PFSK-1 (cell line): ENCODE measurements around the gene PRKX.

Source experiments
- FOXP2 ChIP-seq: optimal IDR thresholded peaks from 2 replicates; pipeline ENCODE3; 2011; ENCODE audit warnings: borderline replicate concordance, control low read depth, inconsistent platforms; ENCODE audit not compliant: insufficient read depth; ENCODE audit errors: extremely low read length, extremely low read depth
- POLR2AphosphoS5 ChIP-seq: IDR thresholded peaks from 2 replicates; pipeline ENCODE4 v1.6.1; 2012; ENCODE audit warnings: low read depth, mild to moderate bottlenecking, control low read depth, low read length, moderate library complexity
- REST ChIP-seq, 2 experiments: IDR thresholded peaks; 2 replicates each; pipeline versions ENCODE4 v1.6.1 to v1.8.0; 2011 to 2012; ENCODE audit warnings: low read depth in 2 of 2, low read length in 2 of 2, control low read depth in 1 of 2, inconsistent platforms in 1 of 2, mild to moderate bottlenecking in 1 of 2, moderate library complexity in 1 of 2; ENCODE audit not compliant: insufficient read depth in 1 of 2
- SIN3A ChIP-seq: IDR thresholded peaks from 2 replicates; pipeline ENCODE4 v1.6.1; 2012; ENCODE audit warnings: mild to moderate bottlenecking, low read length, moderate library complexity, borderline replicate concordance; ENCODE audit not compliant: insufficient read depth
- TAF1 ChIP-seq: IDR thresholded peaks from 2 replicates; pipeline ENCODE4 v1.6.1; 2012; ENCODE audit warnings: low read length, control low read depth, borderline replicate concordance; ENCODE audit not compliant: insufficient read depth

Gene PRKX

GRCh38 chrX:3576886-3577501, 136.5 kb downstream of the PRKX start:
- TF ChIP-seq POLR2AphosphoS5 (no peak), SIN3A (no peak), REST (IDR thresholded peaks at IDR 0.05; ENCODE audit: insufficient read depth in 1 of 2, low read depth in 2 of 2, low read length in 2 of 2) (no peak), FOXP2 (no peak), TAF1 (no peak)

- no peak for TF ChIP-seq REST (IDR thresholded peaks at IDR 0.05; ENCODE audit: insufficient read depth in 1 of 2, low read depth in 2 of 2, low read length in 2 of 2)
- TF ChIP-seq TAF1, result no peak
- no peak for TF ChIP-seq SIN3A
- TF ChIP-seq FOXP2, result no peak
- TF ChIP-seq POLR2AphosphoS5, result no peak
These were observed 145.8 kb downstream of the PRKX start for GRCh38 chrX:3567686-3568085.

- no peak for TF ChIP-seq POLR2AphosphoS5
- no peak for TF ChIP-seq TAF1
- TF ChIP-seq REST (IDR thresholded peaks at IDR 0.05; ENCODE audit: insufficient read depth in 1 of 2, low read depth in 2 of 2, low read length in 2 of 2), result no peak
- TF ChIP-seq SIN3A, result no peak
- no peak for TF ChIP-seq FOXP2
These were observed 150.0 kb downstream of the PRKX start for GRCh38 chrX:3563451-3563850.
